Choroid plexus epithelial cell (primary cell): ENCODE measurements around the gene CHRM4.

Experiments
- DNase-seq: peaks from one replicate; pipeline ENCODE4 v3.0.0-alpha.2; 2010; ENCODE audit warnings: low read depth
- H3K4me3 ChIP-seq: 2 replicates; pipeline ENCODE4 v1.5.1; 2011; ENCODE audit warnings: low read depth, mild to moderate bottlenecking, control low read depth, low read length, moderate library complexity
- CTCF ChIP-seq: conservative IDR thresholded peaks from 2 replicates; pipeline ENCODE4 v1.5.1; 2011; ENCODE audit warnings: low read depth, mild to moderate bottlenecking, control low read depth, inconsistent platforms, low read length, moderate library complexity

CHRM4 gene

GRCh38 chr11:46352063-46352841 is 39.3 kb downstream of the CHRM4 start:
- peak; percentile 93 for TF ChIP-seq CTCF
- DNase-seq = peak; percentile 69
- no peak overlapping the region for H3K4me3 ChIP-seq

GRCh38 chr11:46351606-46352005 is 40.0 kb downstream of the CHRM4 start:
- no peak for DNase-seq
- no peak overlapping the region for H3K4me3 ChIP-seq

GRCh38 chr11:46351148-46351547 is 40.4 kb downstream of the CHRM4 start:
- TF ChIP-seq CTCF = no peak
- no peak for DNase-seq
- no peak overlapping the region for H3K4me3 ChIP-seq

More at GRCh38 chr11:46351606-46352005, 40.0 kb downstream of the CHRM4 start:
- TF ChIP-seq CTCF = no peak

GRCh38 chr11:46350695-46351094 is 40.9 kb downstream of the CHRM4 start:
- no peak for TF ChIP-seq CTCF
- DNase-seq = no peak
- H3K4me3 ChIP-seq = no peak overlapping the region

GRCh38 chr11:46348566-46349401 is 42.8 kb downstream of the CHRM4 start:
- peak overlapping the region; percentile 81 for H3K4me3 ChIP-seq
- DNase-seq = no peak
- TF ChIP-seq CTCF = no peak

- no peak for DNase-seq
- TF ChIP-seq CTCF = no peak
- H3K4me3 ChIP-seq = peak overlapping the region; percentile 81
Measured at GRCh38 chr11:46347637-46348311, 43.8 kb downstream of the CHRM4 start.
